ENCODE results near the gene CDK11B. TPM values are rescaled to one million over a fixed set of nuclear protein-coding genes. Genes with fewer than 3 reads are reported as not detected.

The CDK11B gene
- total RNA-seq, 1 experiment from 2014 or later = 30.1 TPM

DNA sequence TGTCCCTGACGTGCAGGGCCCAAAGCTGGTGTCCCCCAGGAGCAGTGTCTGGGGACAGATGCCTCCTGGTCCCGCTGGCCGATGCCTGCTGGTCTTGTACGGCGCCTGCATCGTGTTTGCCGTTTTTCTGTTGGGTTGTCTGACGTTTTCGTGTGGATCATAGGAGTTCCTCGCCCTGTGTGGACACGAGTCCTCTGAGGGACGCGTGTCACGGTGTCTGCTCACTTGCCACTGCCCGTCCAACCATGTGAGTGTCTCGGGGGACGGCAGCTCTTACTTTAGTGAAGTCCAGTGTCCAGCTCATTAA lies 36.1 kb downstream of the CDK11B start:
- Histone ChIP-seq H3K4me1 (ENCODE audit: insufficient read depth, low read length) (no peaks in the 10 kb centered on the region), H4K8ac (replicated peaks; ENCODE audit: insufficient read length, low read depth, low read length) (no peak overlapping the region), H3K4me2 (ENCODE audit: insufficient read depth, insufficient read length, low read length) (no peak overlapping the region), H3K79me1 (ENCODE audit: insufficient read depth, low read depth, low read length, poor library complexity, severe bottlenecking) (no peaks in the 10 kb centered on the region), H3K14ac (ENCODE audit: insufficient read depth, low read length) (no peak overlapping the region), H3K23me2 (ENCODE audit: insufficient read length, low read depth, low read length, poor library complexity, severe bottlenecking) (no peaks in the 10 kb centered on the region), H3K18ac (ENCODE audit: insufficient read length, low read depth, low read length) (no peak overlapping the region), H3K23ac (ENCODE audit: insufficient read length, low read depth, low read length) (no peak overlapping the region), H3K27me3 (ENCODE audit: insufficient read depth, low read length) (no peaks in the 10 kb centered on the region), H2BK5ac (ENCODE audit: insufficient read length, low read length) (no peak overlapping the region), H2AK5ac (ENCODE audit: insufficient read length, low read length) (no peak overlapping the region), H2AFZ (ENCODE audit: low read length) (no peak overlapping the region), H3K9ac (ENCODE audit: extremely low read depth, insufficient read length, low read length) (no peak overlapping the region), H3T11ph (ENCODE audit: low read length) (no peak overlapping the region), H4K5ac (ENCODE audit: insufficient read length, low read depth, low read length) (no peak overlapping the region), H2BK15ac (ENCODE audit: low read depth, low read length) (no peak overlapping the region), H3K56ac (ENCODE audit: insufficient read length, low read depth, low read length) (no peak overlapping the region), H4K20me1 (ENCODE audit: control insufficient read depth, insufficient read depth, insufficient read length) (no peaks in the 10 kb centered on the region), H4K91ac (ENCODE audit: insufficient read length, low read depth, low read length) (no peak overlapping the region), H2BK20ac (ENCODE audit: low read depth, low read length, poor library complexity, severe bottlenecking) (no peak overlapping the region), H2BK120ac (ENCODE audit: low read depth, low read length, poor library complexity, severe bottlenecking) (no peak overlapping the region), H3K4ac (ENCODE audit: low read depth, low read length) (no peak overlapping the region), H3K27ac (ENCODE audit: insufficient read length, low read depth, low read length) (no peak overlapping the region), H2BK12ac (ENCODE audit: insufficient read length, low read depth, low read length) (no peak overlapping the region), H3K9me3 (ENCODE audit: control insufficient read depth, low read depth, low read length) (no peaks in the 10 kb centered on the region), H3K79me2 (ENCODE audit: insufficient read depth, low read length) (no peaks in the 10 kb centered on the region)
- no peak for DNase-seq
- TF ChIP-seq, protein P1, sequence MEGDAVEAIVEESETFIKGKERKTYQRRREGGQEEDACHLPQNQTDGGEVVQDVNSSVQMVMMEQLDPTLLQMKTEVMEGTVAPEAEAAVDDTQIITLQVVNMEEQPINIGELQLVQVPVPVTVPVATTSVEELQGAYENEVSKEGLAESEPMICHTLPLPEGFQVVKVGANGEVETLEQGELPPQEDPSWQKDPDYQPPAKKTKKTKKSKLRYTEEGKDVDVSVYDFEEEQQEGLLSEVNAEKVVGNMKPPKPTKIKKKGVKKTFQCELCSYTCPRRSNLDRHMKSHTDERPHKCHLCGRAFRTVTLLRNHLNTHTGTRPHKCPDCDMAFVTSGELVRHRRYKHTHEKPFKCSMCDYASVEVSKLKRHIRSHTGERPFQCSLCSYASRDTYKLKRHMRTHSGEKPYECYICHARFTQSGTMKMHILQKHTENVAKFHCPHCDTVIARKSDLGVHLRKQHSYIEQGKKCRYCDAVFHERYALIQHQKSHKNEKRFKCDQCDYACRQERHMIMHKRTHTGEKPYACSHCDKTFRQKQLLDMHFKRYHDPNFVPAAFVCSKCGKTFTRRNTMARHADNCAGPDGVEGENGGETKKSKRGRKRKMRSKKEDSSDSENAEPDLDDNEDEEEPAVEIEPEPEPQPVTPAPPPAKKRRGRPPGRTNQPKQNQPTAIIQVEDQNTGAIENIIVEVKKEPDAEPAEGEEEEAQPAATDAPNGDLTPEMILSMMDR (conservative IDR thresholded peaks at IDR 0.05) = no peak
- H3K36me3 Mint-ChIP-seq (ENCODE audit: insufficient read depth in 1 of 3, low read depth in 3 of 3) = peaks cover under 1 to 2% (median 1%) of the 10 kb centered on the region in 3 experiments; a peak in 3 of 7 replicates
- H3K27ac Mint-ChIP-seq = peak overlapping the region in 2 of 3 experiments; percentile 55 to 85; a peak in 3 of 7 replicates
- H3K4me3 Mint-ChIP-seq = no peak overlapping the region
- no peaks in the 10 kb centered on the region; the same call in 1 of the 2 replicates for H3K27me3 Mint-ChIP-seq (ENCODE audit: low read depth)
- no CpG with 5 or more reads among the region's 17 CpGs for WGBS (ENCODE audit: extremely low coverage, insufficient read length, low lambda C conversion rate)
- no peaks in the 10 kb centered on the region for H3K9me3 Mint-ChIP-seq
- H3K4me1 Mint-ChIP-seq = no peaks in the 10 kb centered on the region

Data from H9 (cell line).